GM06990 (cell line): Measurements from ENCODE around the gene FRMD5.

ENCODE experiments used
- DNase-seq: peaks from one replicate; pipeline ENCODE4 v3.0.0-alpha.2; 2011; ENCODE audit not compliant: insufficient read length; ENCODE audit errors: extremely low read depth
- H3K27me3 ChIP-seq: replicated peaks from 2 replicates; pipeline ENCODE4 v1.6.0; 2011; ENCODE audit warnings: low read length; ENCODE audit not compliant: control insufficient read depth, insufficient read depth
- H3K36me3 ChIP-seq: 2 replicates; pipeline ENCODE4 v1.5.1; 2011; ENCODE audit warnings: low read length; ENCODE audit not compliant: control insufficient read depth, insufficient read depth
- H3K4me3 ChIP-seq: replicated peaks from 2 replicates; pipeline ENCODE4 v1.5.1; 2011; ENCODE audit warnings: low read depth, mild to moderate bottlenecking, control low read depth, low read length
- CTCF ChIP-seq: IDR thresholded peaks from 2 replicates; pipeline ENCODE4 v1.5.1; 2011; ENCODE audit warnings: low read length, control low read depth, mild to moderate bottlenecking, inconsistent platforms; ENCODE audit not compliant: insufficient read depth, poor library complexity, severe bottlenecking

The FRMD5 gene

DNA sequence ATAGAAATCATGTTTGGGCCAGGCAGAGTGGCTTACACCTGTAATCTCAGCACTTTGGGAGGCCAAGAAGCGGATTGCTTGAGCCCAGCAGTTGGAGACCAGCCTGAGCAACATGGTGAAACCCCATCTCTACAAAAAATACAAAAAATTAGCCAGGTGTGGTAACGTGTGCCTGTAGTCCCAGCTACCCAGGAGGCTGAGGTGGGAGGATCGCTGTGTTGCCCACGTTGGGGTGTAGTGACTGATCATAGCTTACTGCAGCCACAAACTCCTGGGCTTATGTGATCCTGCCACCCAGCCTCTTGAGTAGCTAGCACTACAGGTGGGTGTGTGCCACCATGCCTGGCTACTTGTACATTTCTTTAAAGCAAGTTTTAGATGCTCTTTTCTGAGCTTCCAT is 254.0 kb downstream of the FRMD5 start:
- no peak overlapping the region for H3K4me3 ChIP-seq
- no peaks in the 10 kb centered on the region for H3K36me3 ChIP-seq
- H3K27me3 ChIP-seq, result no peaks in the 10 kb centered on the region
- DNase-seq, result no peak
- TF ChIP-seq CTCF, result no peak

- Histone ChIP-seq H3K36me3 (no peaks in the 10 kb centered on the region), H3K27me3 (no peaks in the 10 kb centered on the region), H3K4me3 (no peak overlapping the region)
- no peak for DNase-seq
- TF ChIP-seq CTCF, result peak; percentile 56
Observed at GRCh38 chr15:43939070-43939469, 256.0 kb downstream of the FRMD5 start.

GRCh38 chr15:43934480-43934879 is 260.6 kb downstream of the FRMD5 start:
- no peak for DNase-seq
- Histone ChIP-seq H3K36me3 (no peaks in the 10 kb centered on the region), H3K27me3 (no peaks in the 10 kb centered on the region), H3K4me3 (no peak overlapping the region)
- TF ChIP-seq CTCF, result no peak

GRCh38 chr15:43932907-43933306 is 262.2 kb downstream of the FRMD5 start:
- no peaks in the 10 kb centered on the region for H3K27me3 ChIP-seq
- no peak for DNase-seq
- H3K4me3 ChIP-seq, result no peak overlapping the region
- no peaks in the 10 kb centered on the region for H3K36me3 ChIP-seq
- TF ChIP-seq CTCF, result no peak

- no peaks in the 10 kb centered on the region for H3K27me3 ChIP-seq
- no peak for TF ChIP-seq CTCF
- H3K36me3 ChIP-seq, result no peaks in the 10 kb centered on the region
- no peak for DNase-seq
- H3K4me3 ChIP-seq, result no peak overlapping the region
Observed at GRCh38 chr15:43931790-43932435, 263.2 kb downstream of the FRMD5 start.

DNA sequence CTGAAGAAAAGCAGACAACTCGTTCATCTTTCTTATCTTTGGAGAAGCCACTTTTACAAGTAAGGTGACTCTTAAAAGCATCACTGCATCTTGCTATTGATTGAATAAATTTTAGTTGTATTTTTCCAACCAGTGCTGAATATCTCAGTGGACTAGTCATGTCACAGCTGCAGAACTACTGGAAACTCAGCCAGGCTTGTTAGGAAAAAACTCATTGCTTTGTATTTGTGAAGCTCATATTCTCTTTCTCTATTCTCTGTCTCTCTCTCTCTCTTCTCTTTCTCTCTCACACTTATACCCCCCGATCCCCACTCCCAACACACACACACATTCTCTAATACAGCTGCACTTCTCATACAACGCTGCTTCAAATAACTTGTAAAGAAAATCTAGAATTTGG is 264.0 kb downstream of the FRMD5 start:
- Histone ChIP-seq H3K27me3 (no peaks in the 10 kb centered on the region), H3K36me3 (no peaks in the 10 kb centered on the region), H3K4me3 (no peak overlapping the region)
- no peak for TF ChIP-seq CTCF
- DNase-seq, result no peak
